Skeletal muscle satellite cell (primary cell): Measurements from ENCODE around the gene DMD.

Experiments used
- H3K27me3 ChIP-seq: 2 replicates; pipeline ENCODE4 v1.7.0; 2013; ENCODE audit warnings: low read length; ENCODE audit not compliant: control insufficient read depth, insufficient read depth
- H3K36me3 ChIP-seq: 2 replicates; pipeline ENCODE4 v1.7.0; 2013; ENCODE audit warnings: mild to moderate bottlenecking, control low read depth, low read length; ENCODE audit not compliant: insufficient read depth
- H3K4me1 ChIP-seq: 2 replicates; pipeline ENCODE4 v1.7.0; 2013; ENCODE audit warnings: low read length; ENCODE audit not compliant: control insufficient read depth, insufficient read depth
- H3K4me2 ChIP-seq: 2 replicates; pipeline ENCODE4 v1.7.0; 2013; ENCODE audit warnings: mild to moderate bottlenecking, low read length
- H3K4me3 ChIP-seq: 2 replicates; pipeline ENCODE4 v1.7.0; 2013; ENCODE audit warnings: low read length
- H3K9ac ChIP-seq: 2 replicates; pipeline ENCODE4 v1.7.0; 2013; ENCODE audit warnings: mild to moderate bottlenecking, low read depth, low read length, moderate library complexity
- H3K9me3 ChIP-seq: replicated peaks from 2 replicates; pipeline ENCODE4 v1.7.0; 2013; ENCODE audit warnings: mild to moderate bottlenecking, control low read depth, low read length

Gene DMD

DNA sequence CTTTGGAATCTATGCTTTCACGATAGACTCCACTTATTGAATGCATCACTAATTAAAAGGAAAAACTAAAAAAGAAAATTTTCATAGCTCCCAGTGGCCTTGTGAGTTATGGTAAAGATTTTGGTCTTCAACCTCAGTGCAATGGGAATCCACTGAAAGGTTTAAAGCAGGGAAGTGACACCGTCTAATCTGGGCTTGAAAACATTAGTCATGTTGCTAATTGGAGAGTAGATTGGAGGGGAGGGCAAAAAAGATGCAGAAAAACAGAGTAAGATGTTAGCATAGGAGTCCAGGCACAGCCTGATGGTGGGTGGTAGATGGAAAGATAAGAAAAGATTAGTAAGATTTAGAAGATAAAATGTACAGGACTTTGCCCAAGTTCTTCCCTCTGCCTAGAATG, 1506.4 kb downstream of the DMD start:
- Histone ChIP-seq H3K4me2 (no peak overlapping the region), H3K9ac (no peak overlapping the region), H3K4me1 (no peaks in the 10 kb centered on the region), H3K27me3 (no peaks in the 10 kb centered on the region), H3K9me3 (no peaks in the 10 kb centered on the region), H3K36me3 (no peaks in the 10 kb centered on the region), H3K4me3 (no peak overlapping the region)

DNA sequence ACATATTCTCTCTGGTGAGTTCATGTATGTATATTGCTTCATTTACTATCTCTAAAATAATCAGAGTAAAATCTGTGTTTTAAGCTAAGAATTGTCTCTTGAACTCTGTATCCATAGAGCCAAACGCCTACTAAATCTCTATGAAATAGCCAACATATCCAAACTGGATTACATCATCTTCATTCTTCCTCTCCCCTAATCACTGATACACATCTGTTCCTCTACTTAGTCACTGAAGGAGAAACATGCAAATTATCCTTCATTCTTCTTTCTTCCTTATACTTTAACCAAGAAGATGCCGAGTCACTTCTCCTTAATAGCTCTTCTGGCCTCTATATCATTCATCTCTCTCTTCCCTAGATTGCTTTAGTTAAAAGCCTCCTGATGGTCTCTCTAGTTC, 1509.1 kb downstream of the DMD start:
- Histone ChIP-seq H3K4me2 (no peak overlapping the region), H3K27me3 (no peaks in the 10 kb centered on the region), H3K9me3 (no peaks in the 10 kb centered on the region), H3K9ac (no peak overlapping the region), H3K4me1 (no peaks in the 10 kb centered on the region), H3K36me3 (no peaks in the 10 kb centered on the region), H3K4me3 (no peak overlapping the region)

- Histone ChIP-seq H3K9ac (no peak overlapping the region), H3K4me2 (no peak overlapping the region), H3K4me3 (no peak overlapping the region), H3K9me3 (no peaks in the 10 kb centered on the region), H3K36me3 (no peaks in the 10 kb centered on the region), H3K4me1 (no peaks in the 10 kb centered on the region), H3K27me3 (no peaks in the 10 kb centered on the region)
These were observed 1513.9 kb downstream of the DMD start for GRCh38 chrX:31697294-31697916.

- Histone ChIP-seq H3K36me3 (no peaks in the 10 kb centered on the region), H3K9me3 (no peaks in the 10 kb centered on the region), H3K4me2 (no peak overlapping the region), H3K9ac (no peak overlapping the region), H3K4me3 (no peak overlapping the region), H3K4me1 (no peaks in the 10 kb centered on the region), H3K27me3 (no peaks in the 10 kb centered on the region)
These were observed 1531.5 kb downstream of the DMD start for GRCh38 chrX:31679861-31680260.

DNA sequence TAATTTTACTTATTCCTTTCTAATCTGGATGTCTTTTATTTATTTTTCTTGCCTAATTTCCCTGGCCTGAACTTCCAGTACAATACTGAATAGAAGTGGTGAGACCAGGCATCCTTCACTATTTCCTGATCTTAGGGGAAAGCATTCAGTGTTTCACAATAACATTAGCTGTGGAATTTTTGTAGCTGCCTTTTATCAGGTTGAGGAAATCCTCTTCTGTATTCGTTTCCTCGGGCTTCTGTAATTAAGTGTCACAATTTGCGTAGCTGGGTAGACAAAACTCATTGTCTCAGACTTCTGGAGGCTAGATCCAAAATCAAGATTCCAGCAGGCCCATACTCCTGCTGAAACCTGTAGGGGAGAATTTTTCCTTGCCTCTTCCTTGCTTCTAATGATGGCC, 1541.1 kb downstream of the DMD start:
- Histone ChIP-seq H3K4me3 (no peak overlapping the region), H3K36me3 (no peaks in the 10 kb centered on the region), H3K4me1 (no peaks in the 10 kb centered on the region), H3K27me3 (no peaks in the 10 kb centered on the region), H3K9ac (no peak overlapping the region), H3K4me2 (no peak overlapping the region), H3K9me3 (no peaks in the 10 kb centered on the region)

DNA sequence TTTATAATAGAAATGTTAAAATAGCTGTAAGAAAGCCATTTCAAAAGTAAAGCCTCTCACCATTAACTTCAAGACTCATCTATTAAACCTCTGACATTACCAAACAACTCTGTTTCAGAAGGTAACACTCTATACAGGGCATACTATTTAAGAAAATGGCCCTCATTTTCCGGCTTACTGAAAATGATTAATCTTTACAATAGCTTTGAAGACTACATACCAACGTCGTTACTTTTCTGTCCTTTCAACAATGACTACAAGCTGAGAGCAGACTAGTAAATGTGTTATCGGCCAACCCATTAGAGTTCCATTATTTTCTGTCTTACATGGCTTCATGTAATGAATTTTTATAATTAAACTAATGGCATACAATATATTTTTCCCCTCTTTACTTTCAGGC, 1545.9 kb downstream of the DMD start:
- no peak overlapping the region for H3K9ac ChIP-seq
- H3K4me2 ChIP-seq: no peak overlapping the region
- no peaks in the 10 kb centered on the region for H3K4me1 ChIP-seq
- H3K36me3 ChIP-seq: no peaks in the 10 kb centered on the region
- no peaks in the 10 kb centered on the region for H3K9me3 ChIP-seq
- H3K4me3 ChIP-seq: no peak overlapping the region
- no peaks in the 10 kb centered on the region for H3K27me3 ChIP-seq

DNA sequence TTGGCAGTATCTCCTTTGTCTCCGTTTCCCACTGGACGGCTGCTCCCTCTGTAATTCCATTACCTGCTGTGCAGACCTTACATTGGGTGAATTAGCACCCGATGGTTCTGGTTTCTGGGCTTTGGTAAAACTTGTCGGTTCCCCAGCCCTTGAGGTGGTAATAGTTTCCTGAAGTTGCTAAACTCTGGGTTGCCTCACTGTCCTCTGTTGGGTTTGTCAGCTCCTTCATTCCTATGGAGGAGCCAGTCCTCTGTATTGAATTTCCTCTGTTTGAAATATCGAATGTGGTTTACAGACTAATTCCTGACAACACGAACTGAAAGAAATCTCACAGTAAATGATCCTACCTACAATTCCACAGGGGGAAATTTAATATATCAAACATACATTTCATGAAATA, 1548.2 kb downstream of the DMD start:
- no peak overlapping the region for H3K4me2 ChIP-seq

DNA sequence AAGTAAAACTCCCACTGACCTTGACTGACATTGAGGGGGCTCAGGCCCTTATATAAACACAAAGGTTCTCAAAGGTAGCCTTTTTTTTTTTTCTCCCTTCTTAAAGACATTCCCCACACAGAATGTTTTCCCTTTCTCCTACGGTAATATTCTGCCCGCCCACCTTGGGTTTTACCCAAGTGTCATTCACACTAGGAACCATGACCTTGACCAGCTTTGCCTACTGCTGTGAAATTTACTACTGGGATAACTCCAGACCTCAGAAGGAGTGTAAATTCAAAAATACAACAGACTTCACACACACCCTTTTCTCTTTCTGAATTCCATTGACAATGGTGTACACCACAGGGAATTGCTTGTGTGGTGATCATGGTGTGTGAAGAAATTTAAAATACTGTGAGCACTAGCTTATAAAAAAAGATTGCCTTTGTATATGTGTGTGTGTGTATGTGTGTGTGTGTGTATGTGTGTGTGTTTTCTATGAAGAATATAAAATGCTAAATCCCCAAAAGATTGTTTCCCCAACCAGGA, 1550.0 kb downstream of the DMD start:
- Histone ChIP-seq H3K9ac (no peak overlapping the region), H3K9me3 (no peaks in the 10 kb centered on the region), H3K4me2 (no peak overlapping the region), H3K4me3 (no peak overlapping the region), H3K36me3 (no peaks in the 10 kb centered on the region), H3K4me1 (no peaks in the 10 kb centered on the region), H3K27me3 (no peaks in the 10 kb centered on the region)

More for the DNA sequence above, 1548.2 kb downstream of the DMD start:
- no peaks in the 10 kb centered on the region for H3K9me3 ChIP-seq
- no peaks in the 10 kb centered on the region for H3K4me1 ChIP-seq
- H3K4me3 ChIP-seq: no peak overlapping the region
- no peaks in the 10 kb centered on the region for H3K36me3 ChIP-seq
- no peak overlapping the region for H3K9ac ChIP-seq
- H3K27me3 ChIP-seq: no peaks in the 10 kb centered on the region

DNA sequence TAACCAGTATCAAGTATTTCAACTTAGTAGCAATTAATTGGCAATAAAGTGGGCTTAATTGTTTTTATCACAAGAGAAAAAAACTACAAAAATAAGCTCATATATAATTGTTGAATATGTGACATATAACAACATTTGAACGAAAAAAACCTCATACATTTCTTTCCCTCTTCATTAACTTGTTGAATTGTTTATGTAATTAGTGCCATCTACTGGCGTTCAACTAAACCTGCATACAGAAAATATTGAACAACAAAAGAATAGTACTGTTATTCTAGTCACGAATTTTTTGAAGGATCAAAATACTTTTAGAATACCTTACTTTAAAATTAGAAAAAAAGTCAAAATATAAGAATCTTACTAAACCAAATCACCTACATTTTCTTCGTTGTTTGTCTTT, 1553.0 kb downstream of the DMD start:
- Histone ChIP-seq H3K4me2 (no peak overlapping the region), H3K9ac (no peak overlapping the region)

DNA sequence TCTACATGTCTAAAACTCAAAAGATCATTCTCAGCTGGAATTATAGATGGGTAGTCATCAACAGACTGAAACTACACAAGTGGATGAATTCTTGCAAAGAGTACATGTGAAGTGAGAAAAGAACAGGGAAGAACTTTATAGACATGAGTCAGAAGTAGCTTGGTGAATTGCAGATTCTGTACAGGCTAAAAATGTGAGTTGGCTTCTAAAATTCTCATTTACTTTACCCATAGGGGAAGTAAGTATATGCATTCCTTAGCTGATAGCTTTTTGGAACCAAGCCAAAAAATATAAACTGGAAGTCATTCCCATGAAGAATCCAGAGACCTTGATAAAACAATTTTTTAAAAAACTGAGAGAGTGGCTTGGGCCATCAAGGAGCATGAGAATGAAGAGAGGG, 1555.3 kb downstream of the DMD start:
- Histone ChIP-seq H3K9ac (no peak overlapping the region), H3K4me2 (no peak overlapping the region), H3K9me3 (no peaks in the 10 kb centered on the region), H3K4me1 (no peaks in the 10 kb centered on the region), H3K36me3 (no peaks in the 10 kb centered on the region), H3K27me3 (no peaks in the 10 kb centered on the region), H3K4me3 (no peak overlapping the region)

More for the DNA sequence above, 1553.0 kb downstream of the DMD start:
- Histone ChIP-seq H3K27me3 (no peaks in the 10 kb centered on the region), H3K36me3 (no peaks in the 10 kb centered on the region), H3K4me1 (no peaks in the 10 kb centered on the region), H3K4me3 (no peak overlapping the region), H3K9me3 (no peaks in the 10 kb centered on the region)

DNA sequence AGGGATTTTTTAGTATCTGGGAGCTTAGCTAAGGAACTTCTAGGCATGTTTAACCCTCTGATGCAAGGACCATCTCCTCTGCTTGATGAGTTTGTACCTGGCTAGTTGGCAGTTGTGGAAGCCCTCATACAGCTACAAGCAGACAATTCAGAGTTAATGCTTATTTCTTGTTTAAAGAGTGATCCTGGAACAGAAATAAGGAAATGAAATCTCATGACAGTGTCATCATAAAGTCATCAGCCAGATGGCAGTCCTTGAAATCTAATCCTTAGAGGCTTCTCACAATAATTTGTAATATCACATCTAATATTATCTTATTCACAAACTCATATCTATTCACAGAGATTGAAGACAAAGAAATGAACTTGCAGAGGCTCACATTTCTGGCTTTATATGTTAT, 1557.9 kb downstream of the DMD start:
- Histone ChIP-seq H3K4me3 (no peak overlapping the region), H3K9me3 (no peaks in the 10 kb centered on the region), H3K4me2 (no peak overlapping the region), H3K27me3 (no peaks in the 10 kb centered on the region), H3K36me3 (no peaks in the 10 kb centered on the region), H3K9ac (no peak overlapping the region), H3K4me1 (no peaks in the 10 kb centered on the region)

- Histone ChIP-seq H3K36me3 (no peaks in the 10 kb centered on the region), H3K9me3 (no peaks in the 10 kb centered on the region), H3K4me3 (no peak overlapping the region), H3K27me3 (no peaks in the 10 kb centered on the region), H3K9ac (no peak overlapping the region), H3K4me2 (no peak overlapping the region), H3K4me1 (no peaks in the 10 kb centered on the region)
These were observed 1558.7 kb downstream of the DMD start for GRCh38 chrX:31652650-31653049.
